Panc1 (cell line): ENCODE measurements around the gene ZNF862.

Experiments used
- CTCF ChIP-seq: fragments of 450-650 bp; IDR thresholded peaks from 2 replicates; pipeline ENCODE4 v1.5.1; 2017; ENCODE audit warnings: mild to moderate bottlenecking
- POLR2AphosphoS5 ChIP-seq: IDR thresholded peaks from 2 replicates; pipeline ENCODE4 v1.6.1; 2012; ENCODE audit warnings: mild to moderate bottlenecking, low read depth, low read length, moderate library complexity

- no peak for TF ChIP-seq CTCF
- no peak for TF ChIP-seq POLR2AphosphoS5
Measured at GRCh38 chr7:149846436-149847046, 8.4 kb downstream of the ZNF862 start.
